Measurements from ENCODE around the gene CCDC74A. TPM values are rescaled to one million over a fixed set of nuclear protein-coding genes. Genes with fewer than 3 reads are reported as not detected.
"Not testable (repeated sequence)": the region's sequence is repeated elsewhere in the genome, so short reads cannot be mapped to it uniquely, and the experiment has no call there.

Gene CCDC74A
- total RNA-seq, 6 experiments from 2014 or later: 0.20 to 1.2 (median 0.56) TPM

DNA sequence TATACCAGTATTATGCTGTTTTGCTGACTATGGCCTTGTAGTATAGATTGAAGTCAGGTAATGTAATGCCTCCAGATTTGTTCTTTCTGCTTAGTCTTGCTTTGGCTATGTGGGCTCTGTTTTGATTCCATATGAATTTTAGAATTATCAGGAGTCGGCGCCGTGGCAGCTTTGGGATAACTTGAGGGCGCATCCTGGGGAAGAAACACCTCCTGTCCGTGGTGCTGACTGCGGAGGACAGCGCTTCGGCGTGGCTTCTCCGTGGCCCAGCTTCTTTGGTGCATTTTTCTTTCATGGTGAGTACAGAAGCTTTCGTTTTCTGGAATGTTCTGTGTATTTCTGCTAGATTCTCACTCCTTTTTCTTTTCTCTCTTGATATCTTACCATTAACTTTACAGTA lies 25.2 kb downstream of the CCDC74A start:
- no peaks in the 10 kb centered on the region for H3K4me1 ChIP-seq
- WGBS (ENCODE audit: insufficient coverage, low coverage, low lambda C conversion rate, missing lambda C conversion rate): 75% methylated on average over 11 of the region's 11 CpGs
- H3K27me3 ChIP-seq: no peaks in the 10 kb centered on the region
- H3K9me3 ChIP-seq: no peaks in the 10 kb centered on the region
- no peak overlapping the region for H3K4me3 ChIP-seq
- no peaks in the 10 kb centered on the region for H3K36me3 ChIP-seq
- ATAC-seq: no peak
- no peak for DNase-seq
- no peak for TF ChIP-seq POLR2A (IDR thresholded peaks at IDR 0.05)
- TF ChIP-seq, protein P1, sequence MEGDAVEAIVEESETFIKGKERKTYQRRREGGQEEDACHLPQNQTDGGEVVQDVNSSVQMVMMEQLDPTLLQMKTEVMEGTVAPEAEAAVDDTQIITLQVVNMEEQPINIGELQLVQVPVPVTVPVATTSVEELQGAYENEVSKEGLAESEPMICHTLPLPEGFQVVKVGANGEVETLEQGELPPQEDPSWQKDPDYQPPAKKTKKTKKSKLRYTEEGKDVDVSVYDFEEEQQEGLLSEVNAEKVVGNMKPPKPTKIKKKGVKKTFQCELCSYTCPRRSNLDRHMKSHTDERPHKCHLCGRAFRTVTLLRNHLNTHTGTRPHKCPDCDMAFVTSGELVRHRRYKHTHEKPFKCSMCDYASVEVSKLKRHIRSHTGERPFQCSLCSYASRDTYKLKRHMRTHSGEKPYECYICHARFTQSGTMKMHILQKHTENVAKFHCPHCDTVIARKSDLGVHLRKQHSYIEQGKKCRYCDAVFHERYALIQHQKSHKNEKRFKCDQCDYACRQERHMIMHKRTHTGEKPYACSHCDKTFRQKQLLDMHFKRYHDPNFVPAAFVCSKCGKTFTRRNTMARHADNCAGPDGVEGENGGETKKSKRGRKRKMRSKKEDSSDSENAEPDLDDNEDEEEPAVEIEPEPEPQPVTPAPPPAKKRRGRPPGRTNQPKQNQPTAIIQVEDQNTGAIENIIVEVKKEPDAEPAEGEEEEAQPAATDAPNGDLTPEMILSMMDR (IDR thresholded peaks at IDR 0.05): no peak
- intact Hi-C loops (cut with DNase I): no loop called here
- no peak overlapping the region for H3K27ac ChIP-seq

DNA sequence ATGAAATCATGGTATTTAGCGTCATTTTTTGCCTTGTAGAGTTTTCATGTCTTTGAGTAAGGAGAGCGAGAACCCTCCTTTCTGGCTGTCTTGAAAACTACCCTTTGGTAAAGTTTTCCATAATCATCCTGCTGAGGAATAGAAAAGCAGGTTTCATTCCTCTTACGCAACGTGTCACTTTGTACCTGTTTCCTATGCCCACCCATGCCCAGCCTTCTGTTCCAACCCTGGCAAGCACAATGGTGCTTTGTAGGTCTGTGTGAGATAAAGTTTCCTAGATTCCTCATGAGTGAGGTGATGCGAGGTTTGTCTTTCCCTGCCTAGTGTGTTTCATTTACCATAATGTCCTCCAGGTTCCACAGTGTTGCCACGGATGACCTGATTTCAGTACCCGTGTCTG lies 29.3 kb downstream of the CCDC74A start:
- Histone ChIP-seq H3K36me3 (no peaks in the 10 kb centered on the region), H3K9me3 (no peaks in the 10 kb centered on the region), H3K4me3 (no peak overlapping the region), H3K4me1 (no peaks in the 10 kb centered on the region), H3K27me3 (no peaks in the 10 kb centered on the region), H3K27ac (no peak overlapping the region)
- intact Hi-C loops (cut with DNase I): no loop called here
- DNase-seq: no peak
- 71% methylated on average over 7 of the region's 7 CpGs for WGBS (ENCODE audit: insufficient coverage, low coverage, low lambda C conversion rate, missing lambda C conversion rate)
- no peak for ATAC-seq
- TF ChIP-seq, protein P1 (IDR thresholded peaks at IDR 0.05): no peak
- no peak for TF ChIP-seq POLR2A (IDR thresholded peaks at IDR 0.05)

DNA sequence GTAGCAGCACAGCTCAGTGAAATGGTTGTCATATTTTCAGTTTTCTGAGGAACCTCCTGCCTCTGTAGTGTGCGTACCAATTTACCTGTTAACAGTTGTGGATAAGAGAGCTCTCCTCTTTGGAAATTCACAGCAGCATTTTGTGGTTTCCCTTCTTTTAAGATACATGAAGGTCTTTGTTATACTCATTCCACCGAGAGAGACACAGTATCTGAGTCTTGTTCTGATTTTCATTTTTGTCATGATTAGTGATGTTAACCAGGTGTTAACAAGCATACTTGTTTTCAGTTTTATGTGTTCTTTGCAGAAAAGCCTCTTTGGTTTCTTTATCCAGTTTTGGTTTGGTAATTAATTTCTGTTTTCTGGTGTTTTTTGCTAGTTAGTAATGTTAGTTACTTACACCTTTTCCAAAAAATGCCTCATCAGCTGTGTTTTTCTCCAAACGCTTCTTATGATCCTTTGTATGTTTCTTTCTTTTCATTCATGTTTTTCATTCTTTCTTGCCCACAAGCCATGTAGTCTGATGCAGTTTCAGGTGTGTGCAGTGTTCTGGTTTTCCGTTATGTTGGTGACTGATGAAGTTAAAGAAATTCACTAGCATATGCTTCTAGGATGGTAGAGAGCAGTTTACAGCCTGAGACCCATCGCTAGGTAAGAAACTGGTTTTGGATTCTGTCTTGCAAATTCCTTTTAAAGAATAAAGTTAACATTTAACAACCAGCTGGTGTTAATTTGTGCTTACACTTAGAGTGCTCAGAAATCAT lies 30.1 kb downstream of the CCDC74A start:
- DNase-seq: no peak
- 54% methylated on average over 5 of the region's 5 CpGs for WGBS (ENCODE audit: insufficient coverage, low coverage, low lambda C conversion rate, missing lambda C conversion rate)
- H3K9me3 ChIP-seq: no peaks in the 10 kb centered on the region
- ATAC-seq: no peak
- intact Hi-C loops (cut with DNase I): no loop called here
- H3K4me1 ChIP-seq: no peaks in the 10 kb centered on the region
- H3K4me3 ChIP-seq: no peak overlapping the region
- TF ChIP-seq, protein P1 (IDR thresholded peaks at IDR 0.05): no peak
- no peak for TF ChIP-seq POLR2A (IDR thresholded peaks at IDR 0.05)
- no peaks in the 10 kb centered on the region for H3K27me3 ChIP-seq
- H3K36me3 ChIP-seq: no peaks in the 10 kb centered on the region
- no peak overlapping the region for H3K27ac ChIP-seq

DNA sequence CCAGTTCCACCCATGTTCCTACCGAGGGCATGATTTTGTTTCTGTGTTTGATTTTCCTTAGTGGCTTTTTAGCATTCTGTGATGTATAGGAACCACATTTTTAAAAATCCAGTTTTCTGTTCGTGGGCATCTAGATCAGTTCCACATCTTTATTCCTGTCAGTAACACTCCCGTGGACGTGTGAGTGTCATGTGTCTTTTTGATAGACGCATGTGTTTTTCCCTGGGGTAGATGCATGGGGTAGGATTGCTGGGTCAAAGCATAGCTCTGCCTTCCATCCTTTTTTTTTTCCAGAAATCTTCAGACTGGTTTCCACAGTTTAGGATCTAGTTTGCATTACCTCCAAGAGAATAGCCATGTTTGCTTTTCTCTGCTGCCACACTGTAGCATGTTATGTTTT lies 38.7 kb downstream of the CCDC74A start:
- Histone ChIP-seq H3K9me3 (no peaks in the 10 kb centered on the region), H3K27ac (no peak overlapping the region), H3K27me3 (no peaks in the 10 kb centered on the region), H3K36me3 (no peaks in the 10 kb centered on the region), H3K4me1 (no peaks in the 10 kb centered on the region), H3K4me3 (no peak overlapping the region)
- 54% methylated on average over 5 of the region's 5 CpGs for WGBS (ENCODE audit: insufficient coverage, low coverage, low lambda C conversion rate, missing lambda C conversion rate)
- no peak for ATAC-seq
- DNase-seq: no peak
- no peak for TF ChIP-seq POLR2A (IDR thresholded peaks at IDR 0.05)
- intact Hi-C loops (cut with DNase I): no loop called here

DNA sequence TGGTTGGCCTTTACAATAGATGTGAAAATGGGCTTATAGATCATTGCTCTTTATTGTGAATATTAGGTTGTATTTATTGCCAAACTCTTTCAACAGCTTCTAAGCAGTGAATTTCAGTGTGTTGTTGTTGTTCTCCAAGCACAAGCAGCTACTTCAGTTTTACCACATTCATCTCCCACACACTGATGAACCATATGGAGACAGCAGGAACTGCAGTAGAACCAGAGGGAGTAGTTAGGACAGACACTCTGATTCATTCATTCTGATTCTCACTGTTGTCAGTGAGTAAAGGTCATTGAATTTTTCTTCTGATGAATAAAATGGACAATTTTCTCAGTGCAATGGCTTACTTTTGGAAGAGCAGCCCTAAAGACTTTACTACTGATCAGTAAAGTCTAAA lies 40.2 kb downstream of the CCDC74A start:
- H3K4me1 ChIP-seq: no peaks in the 10 kb centered on the region
- DNase-seq (no peak), ATAC-seq (no peak)
- no peaks in the 10 kb centered on the region for H3K27me3 ChIP-seq
- TF ChIP-seq, protein P1 (IDR thresholded peaks at IDR 0.05): no peak
- no peak for TF ChIP-seq POLR2A (IDR thresholded peaks at IDR 0.05)
- H3K4me3 ChIP-seq: no peak overlapping the region
- no peaks in the 10 kb centered on the region for H3K36me3 ChIP-seq
- H3K9me3 ChIP-seq: no peaks in the 10 kb centered on the region
- H3K27ac ChIP-seq: no peak overlapping the region
- intact Hi-C loops (cut with DNase I): no loop called here

DNA sequence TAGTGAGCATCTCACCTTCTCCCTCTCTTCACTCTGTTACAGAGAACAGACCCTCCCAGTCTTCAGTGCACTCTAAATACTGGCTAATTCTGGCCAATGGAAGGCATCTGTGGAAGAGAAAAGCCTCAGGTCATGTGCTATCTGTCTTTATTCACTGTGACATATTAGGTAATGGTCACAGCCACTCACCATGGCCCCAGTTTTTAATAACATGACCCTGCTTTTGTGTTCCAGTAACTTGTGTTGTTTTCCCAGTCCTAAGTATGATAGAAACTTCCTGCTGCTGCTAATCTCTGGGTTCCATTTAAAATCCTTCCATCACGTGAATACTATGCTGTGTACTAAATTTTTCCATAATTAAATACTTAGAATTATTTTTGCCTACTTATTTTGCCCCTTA lies 40.7 kb downstream of the CCDC74A start:
- DNase-seq; H3K9me3 ChIP-seq; H3K36me3 ChIP-seq; H3K27ac ChIP-seq; H3K4me1 ChIP-seq; H3K4me3 ChIP-seq; H3K27me3 ChIP-seq; intact Hi-C loops (cut with DNase I): not testable (repeated sequence)
- 30% methylated on average over 1 of the region's 1 CpG for WGBS (ENCODE audit: insufficient coverage, low coverage, low lambda C conversion rate, missing lambda C conversion rate)
- ATAC-seq: peak in 3 of 4 donors; percentile 43 to 56 (median 47)
